Measurements from ENCODE around the gene CENPS. TPM values are rescaled to one million over a fixed set of nuclear protein-coding genes. Genes with fewer than 3 reads are reported as not detected.

The CENPS gene
- total and polyA plus RNA-seq, 2 of the 13 experiments (the other 11 are each of a cell fraction or from before 2014, with no cell fraction given): 3.3 to 22.0 TPM

GRCh38 chr1:10489291-10490055 is 59.2 kb downstream of the CENPS start (continued):
- TF ChIP-seq ZNF501 (CRISPR knock-in tag; IDR thresholded peaks at IDR 0.05) (no peak), HMG20A (CRISPR knock-in tag; IDR thresholded peaks at IDR 0.05; ENCODE audit: borderline replicate concordance) (peak; percentile 27; the same call in 1 of the 2 replicates), ZNF616 (CRISPR knock-in tag; IDR thresholded peaks at IDR 0.05; ENCODE audit: low read depth) (no peak), ZNF678 (CRISPR knock-in tag; IDR thresholded peaks at IDR 0.05) (no peak), ZNF562 (CRISPR knock-in tag; IDR thresholded peaks at IDR 0.05; ENCODE audit: borderline replicate concordance) (no peak), ATF7-NPFF (CRISPR knock-in tag; IDR thresholded peaks at IDR 0.05; ENCODE audit: low read depth) (no peak)

- in situ Hi-C loops (cut with HindIII; ENCODE audit: extremely low pct_ligation_motif_present, low pct_unique_long_range_greater_than_20kb) (no loop called here), intact Hi-C loops (cut with micrococcal nuclease; ENCODE audit: unreplicated experiment) (no loop called here)
- no TSS peak for BruUV-seq (replicated peaks)
- ChIA-PET POLR2A (no interaction called here), CTCF (ENCODE audit: low intra/inter-chr PET ratio, low total read pairs) (no interaction called here)
- peaks cover 41% of the 10 kb centered on the region for H3K79me2 ChIP-seq (ENCODE audit: insufficient read depth, low read length)
- H3K27me3 ChIP-seq (ENCODE audit: control insufficient read depth in 1 of 2, insufficient read depth in 2 of 2, low read length in 2 of 2): no peaks in the 10 kb centered on the region
- H3K4me2 ChIP-seq (ENCODE audit: low read depth, low read length): no peak overlapping the region
- ATAC-seq (no peak), FAIRE-seq (no peak), DNase-seq (ENCODE audit: low spot score) (no peak)
- H4K20me1 ChIP-seq (ENCODE audit: insufficient read depth, low read length): peaks cover 37% of the 10 kb centered on the region
- WGBS (ENCODE audit: low lambda C conversion rate): 86% methylated on average over 9 of the region's 12 CpGs
- peaks cover 0 to 3% of the 10 kb centered on the region in 2 experiments; a peak in 1 of 5 replicates for H3K36me3 ChIP-seq (replicated peaks in 1 of 2; ENCODE audit: control insufficient read depth in 1 of 2, insufficient read depth in 2 of 2, low read length in 2 of 2)
- no peaks in the 10 kb centered on the region; the same call in 1 of the 2 replicates for H3K9me3 ChIP-seq (ENCODE audit: low read length)
- no peak overlapping the region for H2AFZ ChIP-seq (ENCODE audit: low read length)
- H3K9ac ChIP-seq (ENCODE audit: insufficient read depth, low read depth, low read length): no peak overlapping the region
- no peak overlapping the region for H3K27ac ChIP-seq (ENCODE audit: extremely low read length, insufficient read depth, low read length)
- H3K4me1 ChIP-seq (ENCODE audit: insufficient read depth, low read length): peaks cover 34% of the 10 kb centered on the region
- no peak overlapping the region for H3K4me3 ChIP-seq (replicated peaks in 1 of 3; ENCODE audit: insufficient read depth in 1 of 3, low read depth in 2 of 3, low read length in 3 of 3)
- TF ChIP-seq GLMP (CRISPR knock-in tag; IDR thresholded peaks at IDR 0.05; ENCODE audit: borderline replicate concordance) (no peak), ARNT (IDR thresholded peaks at IDR 0.05) (no peak), ELK4 (CRISPR knock-in tag; IDR thresholded peaks at IDR 0.05; ENCODE audit: borderline replicate concordance) (no peak), ZNF180 (CRISPR knock-in tag; IDR thresholded peaks at IDR 0.05; ENCODE audit: borderline replicate concordance, low read depth) (no peak), POGK (CRISPR knock-in tag; conservative IDR thresholded peaks at IDR 0.05) (no peak), ZBTB21 (CRISPR knock-in tag; IDR thresholded peaks at IDR 0.05) (no peak), SALL1 (CRISPR knock-in tag; IDR thresholded peaks at IDR 0.05) (no peak), HES4 (CRISPR knock-in tag; IDR thresholded peaks at IDR 0.05; ENCODE audit: borderline replicate concordance) (no peak), ZSCAN31 (CRISPR knock-in tag; IDR thresholded peaks at IDR 0.05; ENCODE audit: low read depth) (no peak), KLF15 (CRISPR knock-in tag; IDR thresholded peaks at IDR 0.05; ENCODE audit: borderline replicate concordance) (no peak), ZNF496 (CRISPR knock-in tag; IDR thresholded peaks at IDR 0.05; ENCODE audit: insufficient replicate concordance) (no peak), ZNF329 (CRISPR knock-in tag; IDR thresholded peaks at IDR 0.05; ENCODE audit: low read depth) (no peak), ZNF451 (CRISPR knock-in tag; IDR thresholded peaks at IDR 0.05) (no peak)
These were observed 60.2 kb downstream of the CENPS start for GRCh38 chr1:10490286-10490970.
